ENCODE measurements around the gene IGFBP7.

IGFBP7 gene

GRCh38 chr4:57148831-57149505 is 38.8 kb upstream of the IGFBP7 start:
- H3K9me3 ChIP-seq (ENCODE audit: control insufficient read depth in 1 of 2, low read length in 2 of 2), result no peaks in the 10 kb centered on the region
- no peaks in the 10 kb centered on the region for H3K27me3 ChIP-seq (ENCODE audit: low read depth, low read length)
- no peak overlapping the region for H3K4me3 ChIP-seq (ENCODE audit: low read depth in 1 of 2, low read length in 2 of 2)
- H3K27ac ChIP-seq (ENCODE audit: low read length), result no peak overlapping the region
- no peaks in the 10 kb centered on the region for H3K4me1 ChIP-seq (ENCODE audit: control insufficient read depth in 1 of 2, insufficient read depth in 2 of 2, low read length in 2 of 2)
- no peaks in the 10 kb centered on the region for H3K36me3 ChIP-seq (ENCODE audit: control insufficient read depth in 1 of 2, insufficient read depth in 2 of 2, low read length in 2 of 2)

GRCh38 chr4:57148177-57148576 is 38.0 kb upstream of the IGFBP7 start:
- H3K27ac ChIP-seq (ENCODE audit: low read length), result no peak overlapping the region
- no peaks in the 10 kb centered on the region for H3K27me3 ChIP-seq (ENCODE audit: low read depth, low read length)
- H3K36me3 ChIP-seq (ENCODE audit: control insufficient read depth in 1 of 2, insufficient read depth in 2 of 2, low read length in 2 of 2), result no peaks in the 10 kb centered on the region
- H3K9me3 ChIP-seq (ENCODE audit: control insufficient read depth in 1 of 2, low read length in 2 of 2), result no peaks in the 10 kb centered on the region
- no peaks in the 10 kb centered on the region for H3K4me1 ChIP-seq (ENCODE audit: control insufficient read depth in 1 of 2, insufficient read depth in 2 of 2, low read length in 2 of 2)
- H3K4me3 ChIP-seq (ENCODE audit: low read depth in 1 of 2, low read length in 2 of 2), result no peak overlapping the region

GRCh38 chr4:57147335-57148060 is 37.3 kb upstream of the IGFBP7 start:
- Histone ChIP-seq H3K27ac (ENCODE audit: low read length) (no peak overlapping the region), H3K27me3 (ENCODE audit: low read depth, low read length) (no peaks in the 10 kb centered on the region), H3K9me3 (ENCODE audit: control insufficient read depth in 1 of 2, low read length in 2 of 2) (no peaks in the 10 kb centered on the region), H3K4me3 (ENCODE audit: low read depth in 1 of 2, low read length in 2 of 2) (no peak overlapping the region), H3K36me3 (ENCODE audit: control insufficient read depth in 1 of 2, insufficient read depth in 2 of 2, low read length in 2 of 2) (no peaks in the 10 kb centered on the region), H3K4me1 (ENCODE audit: control insufficient read depth in 1 of 2, insufficient read depth in 2 of 2, low read length in 2 of 2) (no peaks in the 10 kb centered on the region)

- Histone ChIP-seq H3K4me1 (ENCODE audit: control insufficient read depth in 1 of 2, insufficient read depth in 2 of 2, low read length in 2 of 2) (no peaks in the 10 kb centered on the region), H3K27me3 (ENCODE audit: low read depth, low read length) (no peaks in the 10 kb centered on the region), H3K36me3 (ENCODE audit: control insufficient read depth in 1 of 2, insufficient read depth in 2 of 2, low read length in 2 of 2) (no peaks in the 10 kb centered on the region), H3K9me3 (ENCODE audit: control insufficient read depth in 1 of 2, low read length in 2 of 2) (no peaks in the 10 kb centered on the region), H3K4me3 (ENCODE audit: low read depth in 1 of 2, low read length in 2 of 2) (no peak overlapping the region), H3K27ac (ENCODE audit: low read length) (no peak overlapping the region)
Observed at GRCh38 chr4:57146444-57146843, 36.3 kb upstream of the IGFBP7 start.

GRCh38 chr4:57144466-57144865 is 34.3 kb upstream of the IGFBP7 start:
- H3K4me3 ChIP-seq (ENCODE audit: low read depth in 1 of 2, low read length in 2 of 2), result no peak overlapping the region
- no peak overlapping the region for H3K27ac ChIP-seq (ENCODE audit: low read length)
- H3K36me3 ChIP-seq (ENCODE audit: control insufficient read depth in 1 of 2, insufficient read depth in 2 of 2, low read length in 2 of 2), result no peaks in the 10 kb centered on the region
- no peaks in the 10 kb centered on the region for H3K9me3 ChIP-seq (ENCODE audit: control insufficient read depth in 1 of 2, low read length in 2 of 2)
- H3K4me1 ChIP-seq (ENCODE audit: control insufficient read depth in 1 of 2, insufficient read depth in 2 of 2, low read length in 2 of 2), result no peaks in the 10 kb centered on the region
- no peaks in the 10 kb centered on the region for H3K27me3 ChIP-seq (ENCODE audit: low read depth, low read length)

GRCh38 chr4:57139783-57140182 is 29.6 kb upstream of the IGFBP7 start:
- Histone ChIP-seq H3K27ac (ENCODE audit: low read length) (no peak overlapping the region), H3K36me3 (ENCODE audit: control insufficient read depth in 1 of 2, insufficient read depth in 2 of 2, low read length in 2 of 2) (no peaks in the 10 kb centered on the region), H3K4me1 (ENCODE audit: control insufficient read depth in 1 of 2, insufficient read depth in 2 of 2, low read length in 2 of 2) (no peaks in the 10 kb centered on the region), H3K9me3 (ENCODE audit: control insufficient read depth in 1 of 2, low read length in 2 of 2) (no peaks in the 10 kb centered on the region), H3K27me3 (ENCODE audit: low read depth, low read length) (no peaks in the 10 kb centered on the region), H3K4me3 (ENCODE audit: low read depth in 1 of 2, low read length in 2 of 2) (no peak overlapping the region)

GRCh38 chr4:57137261-57137660 is 27.1 kb upstream of the IGFBP7 start:
- H3K9me3 ChIP-seq (ENCODE audit: control insufficient read depth in 1 of 2, low read length in 2 of 2), result no peaks in the 10 kb centered on the region
- no peak overlapping the region for H3K27ac ChIP-seq (ENCODE audit: low read length)
- no peak overlapping the region for H3K4me3 ChIP-seq (ENCODE audit: low read depth in 1 of 2, low read length in 2 of 2)
- H3K36me3 ChIP-seq (ENCODE audit: control insufficient read depth in 1 of 2, insufficient read depth in 2 of 2, low read length in 2 of 2), result no peaks in the 10 kb centered on the region
- H3K27me3 ChIP-seq (ENCODE audit: low read depth, low read length), result no peaks in the 10 kb centered on the region
- peaks cover 0 to 11% of the 10 kb centered on the region in 2 donors for H3K4me1 ChIP-seq (ENCODE audit: control insufficient read depth in 1 of 2, insufficient read depth in 2 of 2, low read length in 2 of 2)

- Histone ChIP-seq H3K27ac (ENCODE audit: low read length) (no peak overlapping the region), H3K4me3 (ENCODE audit: low read depth in 1 of 2, low read length in 2 of 2) (no peak overlapping the region), H3K4me1 (ENCODE audit: control insufficient read depth in 1 of 2, insufficient read depth in 2 of 2, low read length in 2 of 2) (peaks cover 0 to 17% of the 10 kb centered on the region in 2 donors), H3K36me3 (ENCODE audit: control insufficient read depth in 1 of 2, insufficient read depth in 2 of 2, low read length in 2 of 2) (no peaks in the 10 kb centered on the region), H3K27me3 (ENCODE audit: low read depth, low read length) (no peaks in the 10 kb centered on the region), H3K9me3 (ENCODE audit: control insufficient read depth in 1 of 2, low read length in 2 of 2) (no peaks in the 10 kb centered on the region)
Observed at GRCh38 chr4:57136281-57136680, 26.1 kb upstream of the IGFBP7 start.

GRCh38 chr4:57132743-57133137 is 22.6 kb upstream of the IGFBP7 start:
- Histone ChIP-seq H3K4me3 (ENCODE audit: low read depth in 1 of 2, low read length in 2 of 2) (no peak overlapping the region), H3K9me3 (ENCODE audit: control insufficient read depth in 1 of 2, low read length in 2 of 2) (no peaks in the 10 kb centered on the region), H3K27ac (ENCODE audit: low read length) (no peak overlapping the region), H3K4me1 (ENCODE audit: control insufficient read depth in 1 of 2, insufficient read depth in 2 of 2, low read length in 2 of 2) (peaks cover 0 to 17% of the 10 kb centered on the region in 2 donors), H3K36me3 (ENCODE audit: control insufficient read depth in 1 of 2, insufficient read depth in 2 of 2, low read length in 2 of 2) (no peaks in the 10 kb centered on the region), H3K27me3 (ENCODE audit: low read depth, low read length) (no peaks in the 10 kb centered on the region)

GRCh38 chr4:57131849-57132742 is 21.9 kb upstream of the IGFBP7 start:
- peaks cover 0 to 17% of the 10 kb centered on the region in 2 donors for H3K4me1 ChIP-seq (ENCODE audit: control insufficient read depth in 1 of 2, insufficient read depth in 2 of 2, low read length in 2 of 2)
- H3K27me3 ChIP-seq (ENCODE audit: low read depth, low read length), result no peaks in the 10 kb centered on the region
- peaks cover 0 to 3% of the 10 kb centered on the region in 2 donors for H3K9me3 ChIP-seq (ENCODE audit: control insufficient read depth in 1 of 2, low read length in 2 of 2)
- H3K4me3 ChIP-seq (ENCODE audit: low read depth in 1 of 2, low read length in 2 of 2), result no peak overlapping the region
- H3K27ac ChIP-seq (ENCODE audit: low read length), result no peak overlapping the region
- no peaks in the 10 kb centered on the region for H3K36me3 ChIP-seq (ENCODE audit: control insufficient read depth in 1 of 2, insufficient read depth in 2 of 2, low read length in 2 of 2)

- H3K27me3 ChIP-seq (ENCODE audit: low read depth, low read length), result no peaks in the 10 kb centered on the region
- peaks cover 0 to 3% of the 10 kb centered on the region in 2 donors for H3K9me3 ChIP-seq (ENCODE audit: control insufficient read depth in 1 of 2, low read length in 2 of 2)
Observed at GRCh38 chr4:57129477-57129876, 19.3 kb upstream of the IGFBP7 start.

More at GRCh38 chr4:57129477-57129876, 19.3 kb upstream of the IGFBP7 start:
- Histone ChIP-seq H3K4me1 (ENCODE audit: control insufficient read depth in 1 of 2, insufficient read depth in 2 of 2, low read length in 2 of 2) (peaks cover 0 to 17% of the 10 kb centered on the region in 2 donors), H3K27ac (ENCODE audit: low read length) (no peak overlapping the region), H3K4me3 (ENCODE audit: low read depth in 1 of 2, low read length in 2 of 2) (no peak overlapping the region), H3K36me3 (ENCODE audit: control insufficient read depth in 1 of 2, insufficient read depth in 2 of 2, low read length in 2 of 2) (no peaks in the 10 kb centered on the region)

Data from muscle layer of duodenum (tissue), 2 donors.